ENCODE measurements around the gene ESYT1. TPM values are rescaled to one million over a fixed set of nuclear protein-coding genes. Genes with fewer than 3 reads are reported as not detected.

Gene ESYT1
- total and polyA plus RNA-seq, 11 donors = 17.0 to 81.1 (median 43.4) TPM

DNA sequence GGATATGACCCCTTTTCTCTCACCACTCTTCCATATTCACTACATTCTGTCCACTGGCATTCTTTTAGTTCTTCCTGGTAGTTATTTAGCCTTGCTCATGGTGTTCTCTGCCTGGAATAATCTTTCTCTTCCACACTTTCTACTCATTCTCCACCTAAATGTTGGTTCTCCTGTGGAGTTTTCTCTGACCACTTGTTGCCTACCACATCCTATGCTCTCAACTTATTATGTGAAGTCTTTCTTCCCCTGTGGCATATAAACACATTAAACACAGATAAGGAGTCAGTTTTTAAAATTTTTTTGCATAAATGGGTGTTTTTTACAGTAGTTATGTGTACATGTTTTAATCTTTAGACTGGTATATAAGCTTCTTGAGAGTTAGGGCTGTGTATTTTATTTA lies 64.5 kb downstream of the ESYT1 start:
- H3K4me1 ChIP-seq = peaks cover 0 to 32% (median 14%) of the 10 kb centered on the region in 12 donors
- DNase-seq = no peak
- TF ChIP-seq, protein P1, sequence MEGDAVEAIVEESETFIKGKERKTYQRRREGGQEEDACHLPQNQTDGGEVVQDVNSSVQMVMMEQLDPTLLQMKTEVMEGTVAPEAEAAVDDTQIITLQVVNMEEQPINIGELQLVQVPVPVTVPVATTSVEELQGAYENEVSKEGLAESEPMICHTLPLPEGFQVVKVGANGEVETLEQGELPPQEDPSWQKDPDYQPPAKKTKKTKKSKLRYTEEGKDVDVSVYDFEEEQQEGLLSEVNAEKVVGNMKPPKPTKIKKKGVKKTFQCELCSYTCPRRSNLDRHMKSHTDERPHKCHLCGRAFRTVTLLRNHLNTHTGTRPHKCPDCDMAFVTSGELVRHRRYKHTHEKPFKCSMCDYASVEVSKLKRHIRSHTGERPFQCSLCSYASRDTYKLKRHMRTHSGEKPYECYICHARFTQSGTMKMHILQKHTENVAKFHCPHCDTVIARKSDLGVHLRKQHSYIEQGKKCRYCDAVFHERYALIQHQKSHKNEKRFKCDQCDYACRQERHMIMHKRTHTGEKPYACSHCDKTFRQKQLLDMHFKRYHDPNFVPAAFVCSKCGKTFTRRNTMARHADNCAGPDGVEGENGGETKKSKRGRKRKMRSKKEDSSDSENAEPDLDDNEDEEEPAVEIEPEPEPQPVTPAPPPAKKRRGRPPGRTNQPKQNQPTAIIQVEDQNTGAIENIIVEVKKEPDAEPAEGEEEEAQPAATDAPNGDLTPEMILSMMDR (IDR thresholded peaks at IDR 0.05) = no peak
- no peak for TF ChIP-seq POLR2A (IDR thresholded peaks at IDR 0.05)
- no peak overlapping the region for H3K27ac ChIP-seq
- peaks cover 0 to 1% (median 0%) of the 10 kb centered on the region in 9 donors for H3K36me3 ChIP-seq
- no peaks in the 10 kb centered on the region for H3K27me3 ChIP-seq
- H3K9me3 ChIP-seq = no peaks in the 10 kb centered on the region
- no peak overlapping the region for H3K4me3 ChIP-seq
- intact Hi-C loops (cut with DNase I) = loop anchor here in 8 of 10 donors (2.0 to 10.0 kb wide), 6 partner anchors 32 to 275 kb away; partner anchors contain the start of genes ANKRD52 (in 4 of the 8), SPRYD4 (in 4 of the 8) and NABP2 (in 3 of the 8)
- ATAC-seq = no peak

DNA sequence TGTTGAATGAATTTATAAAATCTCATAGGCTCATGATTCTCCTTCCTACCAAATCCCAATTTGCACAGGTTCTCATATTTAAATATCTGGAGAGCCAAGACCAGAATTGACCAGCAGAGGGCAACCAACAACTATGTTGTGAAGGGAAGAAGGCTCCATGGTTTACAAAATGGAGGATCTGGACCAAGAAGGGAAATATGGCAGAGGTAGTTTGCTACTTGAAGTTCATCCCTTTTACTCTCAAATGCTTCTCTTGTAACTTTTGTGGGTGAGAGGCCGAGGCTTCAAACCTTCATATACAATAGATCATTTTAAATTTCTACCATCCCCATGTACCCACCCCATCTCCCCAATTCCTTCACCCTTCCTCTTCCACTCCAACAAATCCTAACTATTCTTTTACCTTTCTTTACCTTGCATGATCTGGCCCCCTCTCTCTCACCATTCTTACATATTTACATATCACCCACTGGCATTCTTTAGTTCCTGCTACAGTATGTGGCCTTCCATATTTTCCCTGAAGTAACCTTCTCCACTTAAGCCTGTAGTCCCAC lies 65.0 kb downstream of the ESYT1 start:
- peaks cover 0 to 27% (median 8%) of the 10 kb centered on the region in 12 donors for H3K4me1 ChIP-seq
- no peaks in the 10 kb centered on the region for H3K27me3 ChIP-seq
- no peaks in the 10 kb centered on the region for H3K9me3 ChIP-seq
- H3K4me3 ChIP-seq = no peak overlapping the region
- whole genome bisulfite sequencing, 4 donors = 36 to 59% (median 46%) methylated on average over 1 of the region's 1 CpG
- no peak overlapping the region for H3K27ac ChIP-seq
- TF ChIP-seq, protein P1 (IDR thresholded peaks at IDR 0.05) = peak; percentile 71 to 87 (median 78)
- TF ChIP-seq POLR2A (IDR thresholded peaks at IDR 0.05) = no peak
- H3K36me3 ChIP-seq = no peaks in the 10 kb centered on the region
- intact Hi-C loops (cut with DNase I) = loop anchor here in 8 of 10 donors (1.0 to 10.0 kb wide), 8 partner anchors 31 to 274 kb away; partner anchors contain the start of genes NABP2 (in 5 of the 8), ANKRD52 (in 4 of the 8) and SPRYD4 (in 4 of the 8)
- DNase-seq (peak in 4 of 5 donors; percentile 71 to 76 (median 74)), ATAC-seq (no peak)

Other genes starting within 250 kb of the ESYT1 start
- 10 to 100 TPM; 12.0 to 22.3 (median 13.7) TPM for gene PYM1, start 200.4 kb upstream of the ESYT1 start, total RNA-seq
- 10 to 100 TPM; 19.8 to 33.6 TPM for gene PYM1, start 200.4 kb upstream of the ESYT1 start, polyA plus RNA-seq
- 10 to 100 TPM in 4 of 9 donors, 1 to 10 TPM in 5; 5.3 to 27.8 (median 9.6) TPM for gene DGKA, start 197.1 kb upstream of the ESYT1 start, total RNA-seq
- 1 to 10 TPM; 7.6 to 7.8 TPM for gene DGKA, start 197.1 kb upstream of the ESYT1 start, polyA plus RNA-seq
- 1 to 10 TPM in 3 of 9 donors, under 1 TPM in 5, not detected in 1; 0.56 to 1.3 (median 0.73) TPM for gene PMEL, start 162.2 kb upstream of the ESYT1 start, total RNA-seq
- gene PMEL, start 162.2 kb upstream of the ESYT1 start, polyA plus RNA-seq = under 1 TPM; 0.23 to 0.49 TPM
- gene CDK2, start 161.4 kb upstream of the ESYT1 start, total RNA-seq = 10 to 100 TPM in 6 of 9 donors, 1 to 10 TPM in 3; 3.7 to 16.7 (median 11.3) TPM
- 10 to 100 TPM in 1 of 2 donors, 1 to 10 TPM in 1; 4.1 to 23.5 TPM for gene CDK2, start 161.4 kb upstream of the ESYT1 start, polyA plus RNA-seq
- gene RAB5B, start 154.2 kb upstream of the ESYT1 start, total RNA-seq = 100 to 1,000 TPM in 8 of 9 donors, 10 to 100 TPM in 1; 97.5 to 135 (median 119) TPM
- gene RAB5B, start 154.2 kb upstream of the ESYT1 start, polyA plus RNA-seq = 10 to 100 TPM; 57.5 to 86.5 TPM
- gene SUOX, start 131.0 kb upstream of the ESYT1 start, total RNA-seq = 10 to 100 TPM; 25.0 to 59.5 (median 32.0) TPM
- gene SUOX, start 131.0 kb upstream of the ESYT1 start, polyA plus RNA-seq = 10 to 100 TPM; 26.2 to 28.6 TPM
- 10 to 100 TPM in 1 of 9 donors, 1 to 10 TPM in 8; 4.3 to 10.3 (median 6.9) TPM for gene IKZF4, start 107.2 kb upstream of the ESYT1 start, total RNA-seq
- 1 to 10 TPM; 2.6 to 3.2 TPM for gene IKZF4, start 107.2 kb upstream of the ESYT1 start, polyA plus RNA-seq
- gene RPS26, start 86.3 kb upstream of the ESYT1 start, total RNA-seq = 100 to 1,000 TPM in 2 of 9 donors, 10 to 100 TPM in 7; 11.7 to 616 (median 23.2) TPM
- 1,000 to 10,000 TPM in 1 of 2 donors, 100 to 1,000 TPM in 1; 933 to 1,433 TPM for gene RPS26, start 86.3 kb upstream of the ESYT1 start, polyA plus RNA-seq
- 1 to 10 TPM in 8 of 9 donors, under 1 TPM in 1; 0.90 to 4.5 (median 1.8) TPM for gene ERBB3, start 48.1 kb upstream of the ESYT1 start, total RNA-seq
- gene ERBB3, start 48.1 kb upstream of the ESYT1 start, polyA plus RNA-seq = 1 to 10 TPM; 2.7 to 3.4 TPM
- gene PA2G4, start 23.7 kb upstream of the ESYT1 start, total RNA-seq = 100 to 1,000 TPM in 1 of 9 donors, 10 to 100 TPM in 8; 66.0 to 105 (median 72.4) TPM
- gene PA2G4, start 23.7 kb upstream of the ESYT1 start, polyA plus RNA-seq = 100 to 1,000 TPM in 1 of 2 donors, 10 to 100 TPM in 1; 62.4 to 187 TPM
- 1,000 to 10,000 TPM in 8 of 9 donors, 100 to 1,000 TPM in 1; 533 to 2,381 (median 1,999) TPM for gene RPL41, start 11.6 kb upstream of the ESYT1 start, total RNA-seq
- 1,000 to 10,000 TPM in 1 of 2 donors, 100 to 1,000 TPM in 1; 752 to 4,466 TPM for gene RPL41, start 11.6 kb upstream of the ESYT1 start, polyA plus RNA-seq
- 1 to 10 TPM; 2.7 to 6.4 (median 4.9) TPM for gene ZC3H10, start 10.0 kb upstream of the ESYT1 start, total RNA-seq
- gene ZC3H10, start 10.0 kb upstream of the ESYT1 start, polyA plus RNA-seq = 1 to 10 TPM; 3.5 to 3.9 TPM
- gene MYL6B, start 24.3 kb downstream of the ESYT1 start, total RNA-seq = 10 to 100 TPM; 30.1 to 55.2 (median 41.1) TPM
- gene MYL6B, start 24.3 kb downstream of the ESYT1 start, polyA plus RNA-seq = 10 to 100 TPM; 27.5 to 65.9 TPM
- gene MYL6, start 30.1 kb downstream of the ESYT1 start, total RNA-seq = 100 to 1,000 TPM; 355 to 949 (median 613) TPM
- 1,000 to 10,000 TPM in 1 of 2 donors, 100 to 1,000 TPM in 1; 745 to 1,383 TPM for gene MYL6, start 30.1 kb downstream of the ESYT1 start, polyA plus RNA-seq
- gene SMARCC2, start 61.2 kb downstream of the ESYT1 start, total RNA-seq = 10 to 100 TPM; 48.6 to 83.5 (median 66.2) TPM
- gene SMARCC2, start 61.2 kb downstream of the ESYT1 start, polyA plus RNA-seq = 10 to 100 TPM; 21.4 to 27.6 TPM
- 10 to 100 TPM; 41.7 to 84.0 (median 53.3) TPM for gene RNF41, start 93.7 kb downstream of the ESYT1 start, total RNA-seq
- 10 to 100 TPM; 10.6 to 62.4 TPM for gene RNF41, start 93.7 kb downstream of the ESYT1 start, polyA plus RNA-seq
- 10 to 100 TPM; 18.0 to 27.4 (median 20.7) TPM for gene NABP2, start 96.1 kb downstream of the ESYT1 start, total RNA-seq
- 10 to 100 TPM; 14.8 to 30.1 TPM for gene NABP2, start 96.1 kb downstream of the ESYT1 start, polyA plus RNA-seq
- not detected for gene SLC39A5, start 101.8 kb downstream of the ESYT1 start, total RNA-seq
- under 1 TPM in 1 of 2 donors, not detected in 1; 0.12 TPM for gene SLC39A5, start 101.8 kb downstream of the ESYT1 start, polyA plus RNA-seq
- 10 to 100 TPM; 19.3 to 40.6 (median 28.0) TPM for gene ANKRD52, start 130.1 kb downstream of the ESYT1 start, total RNA-seq
- 10 to 100 TPM; 12.2 to 36.7 TPM for gene ANKRD52, start 130.1 kb downstream of the ESYT1 start, polyA plus RNA-seq
- 100 to 1,000 TPM in 7 of 9 donors, 10 to 100 TPM in 2; 45.7 to 250 (median 129) TPM for gene COQ10A, start 138.7 kb downstream of the ESYT1 start, total RNA-seq
- 100 to 1,000 TPM in 1 of 2 donors, 10 to 100 TPM in 1; 89.2 to 249 TPM for gene COQ10A, start 138.7 kb downstream of the ESYT1 start, polyA plus RNA-seq
- 100 to 1,000 TPM; 489 to 866 (median 662) TPM for gene CS, start 172.1 kb downstream of the ESYT1 start, total RNA-seq
- 100 to 1,000 TPM; 165 to 291 TPM for gene CS, start 172.1 kb downstream of the ESYT1 start, polyA plus RNA-seq
- 10 to 100 TPM; 26.8 to 61.0 (median 35.6) TPM for gene CNPY2, start 187.7 kb downstream of the ESYT1 start, total RNA-seq
- gene CNPY2, start 187.7 kb downstream of the ESYT1 start, polyA plus RNA-seq = 10 to 100 TPM; 64.2 to 67.3 TPM
- 10 to 100 TPM; 12.3 to 43.8 (median 38.2) TPM for gene PAN2, start 205.7 kb downstream of the ESYT1 start, total RNA-seq
- gene PAN2, start 205.7 kb downstream of the ESYT1 start, polyA plus RNA-seq = 10 to 100 TPM; 15.1 to 44.7 TPM
- under 1 TPM in 1 of 9 donors, not detected in 8; 0.69 TPM for gene IL23A, start 210.6 kb downstream of the ESYT1 start, total RNA-seq
- under 1 TPM in 1 of 2 donors, not detected in 1; 0.29 TPM for gene IL23A, start 210.6 kb downstream of the ESYT1 start, polyA plus RNA-seq
- 100 to 1,000 TPM in 1 of 9 donors, 10 to 100 TPM in 8; 31.4 to 150 (median 37.1) TPM for gene STAT2, start 231.8 kb downstream of the ESYT1 start, total RNA-seq
- 10 to 100 TPM; 23.1 to 26.2 TPM for gene STAT2, start 231.8 kb downstream of the ESYT1 start, polyA plus RNA-seq
- gene APOF, start 234.6 kb downstream of the ESYT1 start, total RNA-seq = not detected
- gene APOF, start 234.6 kb downstream of the ESYT1 start, polyA plus RNA-seq = not detected

Data from heart left ventricle (tissue), 16 donors.